GM12878 (cell line): ENCODE results near the gene XKRX.

Experiments
- CHD2 ChIP-seq: IDR thresholded peaks from 2 replicates; pipeline ENCODE4 v1.6.1; 2011; ENCODE audit warnings: low read depth, low read length, improper control_type of control experiment, borderline replicate concordance
- POLR2AphosphoS5 ChIP-seq: IDR thresholded peaks from 2 replicates; pipeline ENCODE4 v1.6.1; 2011; ENCODE audit warnings: mild to moderate bottlenecking, low read length, inconsistent platforms

GRCh38 chrX:100895365-100896075, 33.2 kb downstream of the XKRX start:
- no peak for TF ChIP-seq CHD2
- no peak for TF ChIP-seq POLR2AphosphoS5
